ENCODE measurements around the gene TRDMT1. TPM values are rescaled to one million over a fixed set of nuclear protein-coding genes. Genes with fewer than 3 reads are reported as not detected.

The TRDMT1 gene
- total RNA-seq, 3 donors from 2014 or later (not counting 1 experiment from before 2014, with no cell fraction given) = 11.0 to 21.8 (median 14.4) TPM

GRCh38 chr10:17147884-17148489, 53.5 kb downstream of the TRDMT1 start:
- H3K36me3 Mint-ChIP-seq = peaks cover 6% of the 10 kb centered on the region
- Histone ChIP-seq H3K27me3 (ENCODE audit: control insufficient read depth, insufficient read depth, low read length) (no peaks in the 10 kb centered on the region), H3K4me1 (ENCODE audit: control insufficient read depth, insufficient read depth, low read length) (no peaks in the 10 kb centered on the region), H3K9me3 (ENCODE audit: control insufficient read depth, insufficient read depth, low read length) (no peaks in the 10 kb centered on the region), H3K27ac (ENCODE audit: low read length) (no peak overlapping the region), H3K4me3 (ENCODE audit: low read length) (no peak overlapping the region), H3K36me3 (ENCODE audit: control insufficient read depth, insufficient read depth, low read length) (no peaks in the 10 kb centered on the region)
- H3K4me3 Mint-ChIP-seq = no peak overlapping the region
- no peaks in the 10 kb centered on the region for H3K4me1 Mint-ChIP-seq
- intact Hi-C loops (cut with micrococcal nuclease) = no loop called here
- 100% methylated on average over 2 of the region's 5 CpGs for WGBS (ENCODE audit: insufficient coverage)
- DNase-seq (no peak), ATAC-seq (no peak)
- no peaks in the 10 kb centered on the region for H3K9me3 Mint-ChIP-seq
- H3K27ac Mint-ChIP-seq = no peak overlapping the region
- TF ChIP-seq CTCF (IDR thresholded peaks at IDR 0.05) = no peak
- no peaks in the 10 kb centered on the region for H3K27me3 Mint-ChIP-seq (ENCODE audit: low read depth in 2 of 2)

GRCh38 chr10:17146892-17147291, 54.6 kb downstream of the TRDMT1 start:
- Mint-ChIP-seq H3K4me3 (no peak overlapping the region), H3K27me3 (ENCODE audit: low read depth in 2 of 2) (no peaks in the 10 kb centered on the region), H3K4me1 (no peaks in the 10 kb centered on the region), H3K36me3 (peaks cover 6% of the 10 kb centered on the region), H3K27ac (no peak overlapping the region), H3K9me3 (no peaks in the 10 kb centered on the region)
- DNase-seq (no peak), ATAC-seq (no peak)
- intact Hi-C loops (cut with micrococcal nuclease) = no loop called here
- H3K4me1 ChIP-seq (ENCODE audit: control insufficient read depth, insufficient read depth, low read length) = no peaks in the 10 kb centered on the region
- no peaks in the 10 kb centered on the region for H3K27me3 ChIP-seq (ENCODE audit: control insufficient read depth, insufficient read depth, low read length)
- H3K4me3 ChIP-seq (ENCODE audit: low read length) = no peak overlapping the region
- no peak overlapping the region for H3K27ac ChIP-seq (ENCODE audit: low read length)
- H3K36me3 ChIP-seq (ENCODE audit: control insufficient read depth, insufficient read depth, low read length) = no peaks in the 10 kb centered on the region
- TF ChIP-seq CTCF (IDR thresholded peaks at IDR 0.05) = no peak
- no CpG with 5 or more reads among the region's 3 CpGs for WGBS (ENCODE audit: insufficient coverage)
- no peaks in the 10 kb centered on the region for H3K9me3 ChIP-seq (ENCODE audit: control insufficient read depth, insufficient read depth, low read length)

GRCh38 chr10:17145239-17145638, 56.2 kb downstream of the TRDMT1 start:
- H3K36me3 Mint-ChIP-seq = peaks cover 12% of the 10 kb centered on the region
- H3K27ac Mint-ChIP-seq = no peak overlapping the region
- H3K9me3 ChIP-seq (ENCODE audit: control insufficient read depth, insufficient read depth, low read length) = no peaks in the 10 kb centered on the region
- ATAC-seq = no peak
- no peak overlapping the region for H3K4me3 Mint-ChIP-seq
- no CpG with 5 or more reads among the region's 1 CpG for WGBS (ENCODE audit: insufficient coverage)
- no peaks in the 10 kb centered on the region for H3K4me1 ChIP-seq (ENCODE audit: control insufficient read depth, insufficient read depth, low read length)
- no peaks in the 10 kb centered on the region for H3K36me3 ChIP-seq (ENCODE audit: control insufficient read depth, insufficient read depth, low read length)
- H3K9me3 Mint-ChIP-seq = no peaks in the 10 kb centered on the region
- intact Hi-C loops (cut with micrococcal nuclease) = no loop called here
- no peak overlapping the region for H3K4me3 ChIP-seq (ENCODE audit: low read length)
- H3K4me1 Mint-ChIP-seq = no peaks in the 10 kb centered on the region
- H3K27ac ChIP-seq (ENCODE audit: low read length) = no peak overlapping the region
- TF ChIP-seq CTCF (IDR thresholded peaks at IDR 0.05) = no peak
- no peak for DNase-seq
- no peaks in the 10 kb centered on the region for H3K27me3 ChIP-seq (ENCODE audit: control insufficient read depth, insufficient read depth, low read length)
- H3K27me3 Mint-ChIP-seq (ENCODE audit: low read depth in 2 of 2) = peaks cover 0 to 2% of the 10 kb centered on the region in 2 donors

- H3K27me3 Mint-ChIP-seq (ENCODE audit: low read depth in 2 of 2) = peaks cover 0 to 2% of the 10 kb centered on the region in 2 donors
- Histone ChIP-seq H3K4me3 (ENCODE audit: low read length) (no peak overlapping the region), H3K36me3 (ENCODE audit: control insufficient read depth, insufficient read depth, low read length) (no peaks in the 10 kb centered on the region), H3K4me1 (ENCODE audit: control insufficient read depth, insufficient read depth, low read length) (no peaks in the 10 kb centered on the region), H3K27ac (ENCODE audit: low read length) (no peak overlapping the region), H3K9me3 (ENCODE audit: control insufficient read depth, insufficient read depth, low read length) (no peaks in the 10 kb centered on the region), H3K27me3 (ENCODE audit: control insufficient read depth, insufficient read depth, low read length) (no peaks in the 10 kb centered on the region)
- H3K4me1 Mint-ChIP-seq = no peaks in the 10 kb centered on the region
- peaks cover 12% of the 10 kb centered on the region for H3K36me3 Mint-ChIP-seq
- ATAC-seq (no peak), DNase-seq (peak in 1 of 2 donors; percentile 6)
- intact Hi-C loops (cut with micrococcal nuclease) = no loop called here
- H3K27ac Mint-ChIP-seq = no peak overlapping the region
- H3K9me3 Mint-ChIP-seq = no peaks in the 10 kb centered on the region
- TF ChIP-seq CTCF (IDR thresholded peaks at IDR 0.05) = no peak
- no peak overlapping the region for H3K4me3 Mint-ChIP-seq
- WGBS (ENCODE audit: insufficient coverage) = 93% methylated on average over 3 of the region's 5 CpGs
Observed at GRCh38 chr10:17144757-17145156, 56.7 kb downstream of the TRDMT1 start.
